Glutamatergic neuron (in vitro differentiated cells): ENCODE results near the gene MC1R. TPM values are rescaled to one million over a fixed set of nuclear protein-coding genes. Genes with fewer than 3 reads are reported as not detected.
"Not testable (repeated sequence)": the region's sequence is repeated elsewhere in the genome, so short reads cannot be mapped to it uniquely, and the experiment has no call there.

ENCODE experiments used
- DNase-seq: peaks from one replicate; pipeline ENCODE4 v3.0.0; 2022
- H3K27ac Mint-ChIP-seq: one replicate; pipeline ENCODE4 v1.8.0; 2020; ENCODE audit warnings: mild to moderate bottlenecking, mixed read lengths, inconsistent platforms; ENCODE audit not compliant: unreplicated experiment
- H3K27me3 Mint-ChIP-seq: one replicate; pipeline ENCODE4 v1.8.0; 2020; ENCODE audit warnings: mild to moderate bottlenecking, moderate library complexity, mixed read lengths, inconsistent platforms; ENCODE audit not compliant: unreplicated experiment
- H3K36me3 Mint-ChIP-seq: one replicate; pipeline ENCODE4 v1.8.0; 2020; ENCODE audit warnings: mild to moderate bottlenecking, mixed read lengths, inconsistent platforms; ENCODE audit not compliant: unreplicated experiment
- H3K4me1 Mint-ChIP-seq: one replicate; pipeline ENCODE4 v1.8.0; 2020; ENCODE audit warnings: mild to moderate bottlenecking, low read depth, mixed read lengths, inconsistent platforms; ENCODE audit not compliant: unreplicated experiment
- H3K4me3 Mint-ChIP-seq: one replicate; pipeline ENCODE4 v1.8.0; 2020; ENCODE audit warnings: mild to moderate bottlenecking, mixed read lengths, inconsistent platforms; ENCODE audit not compliant: unreplicated experiment
- H3K9me3 Mint-ChIP-seq: one replicate; pipeline ENCODE4 v1.8.0; 2020; ENCODE audit warnings: mild to moderate bottlenecking, moderate library complexity, mixed read lengths, inconsistent platforms; ENCODE audit not compliant: unreplicated experiment
- CTCF ChIP-seq: fragments of 200-600 bp; sonication (generic); IDR thresholded peaks from one replicate; pipeline ENCODE4 v1.5.0; 2021; ENCODE audit not compliant: partially characterized antibody, unreplicated experiment
- total RNA-seq: library from RNA; stranded (reverse); fragmentation: NEBNext Ultra II Directional; extraction: Animal tissue kit (Norgen Biotek cat#: 25700); gene quantifications from one replicate; pipeline ENCODE4 v1.2.1, GENCODE V29; 2021; ENCODE audit not compliant: unreplicated experiment

Gene MC1R
- total RNA-seq, 1 donor from 2014 or later: 12.8 TPM

- H3K27ac Mint-ChIP-seq: peak within 1 kb of the TSS; percentile 97
Observed at GRCh38 chr16:89873109-89873971, 45.3 kb upstream of the MC1R start, which contains the start of gene TCF25. Gene TCF25 (plus strand): TSS chr16:89873592. CDS start chr16:89873668, 76 bp downstream.

GRCh38 chr16:89873972-89874689 lies 44.5 kb upstream of the MC1R start:
- Mint-ChIP-seq H3K27me3 (no peaks in the 10 kb centered on the region), H3K36me3 (no peaks in the 10 kb centered on the region), H3K4me3 (peak overlapping the region; percentile 92), H3K27ac (peak overlapping the region; percentile 97), H3K9me3 (peaks cover 7% of the 10 kb centered on the region), H3K4me1 (peaks cover 2% of the 10 kb centered on the region)
- TF ChIP-seq CTCF: no peak
- peak; percentile 97 for DNase-seq

More at GRCh38 chr16:89873109-89873971, 45.3 kb upstream of the MC1R start, which contains the start of gene TCF25:
- Mint-ChIP-seq H3K9me3 (peaks cover 7% of the 10 kb centered on the region), H3K27me3 (no peaks in the 10 kb centered on the region), H3K4me1 (peaks cover 2% of the 10 kb centered on the region), H3K36me3 (no peaks in the 10 kb centered on the region), H3K4me3 (peak within 1 kb of the TSS; percentile 92)
- TF ChIP-seq CTCF: peak; percentile 31
- DNase-seq: peak; percentile 90

GRCh38 chr16:89879123-89879522 lies 39.5 kb upstream of the MC1R start:
- not testable (repeated sequence) for H3K27me3 Mint-ChIP-seq, H3K4me1 Mint-ChIP-seq, H3K9me3 Mint-ChIP-seq, H3K4me3 Mint-ChIP-seq, DNase-seq, H3K27ac Mint-ChIP-seq, H3K36me3 Mint-ChIP-seq

GRCh38 chr16:89880477-89881367 lies 37.9 kb upstream of the MC1R start:
- peaks cover 8% of the 10 kb centered on the region for H3K4me1 Mint-ChIP-seq
- H3K27me3 Mint-ChIP-seq: peaks cover 2% of the 10 kb centered on the region
- TF ChIP-seq CTCF: no peak
- DNase-seq: no peak
- H3K36me3 Mint-ChIP-seq: no peaks in the 10 kb centered on the region
- no peak overlapping the region for H3K27ac Mint-ChIP-seq
- H3K4me3 Mint-ChIP-seq: no peak overlapping the region
- no peaks in the 10 kb centered on the region for H3K9me3 Mint-ChIP-seq

GRCh38 chr16:89881368-89881730 lies 37.3 kb upstream of the MC1R start:
- Mint-ChIP-seq H3K36me3 (no peaks in the 10 kb centered on the region), H3K9me3 (no peaks in the 10 kb centered on the region), H3K27me3 (peaks cover 2% of the 10 kb centered on the region)

More at GRCh38 chr16:89881368-89881730, 37.3 kb upstream of the MC1R start:
- no peak for DNase-seq
- Mint-ChIP-seq H3K4me1 (peaks cover 8% of the 10 kb centered on the region), H3K4me3 (no peak overlapping the region), H3K27ac (no peak overlapping the region)
- no peak for TF ChIP-seq CTCF
